GM19238 (cell line): ENCODE data around the gene KLF3.

Source experiments
- DNase-seq: peaks from one replicate; pipeline ENCODE4 v3.0.0; 2011; ENCODE audit warnings: low spot score; ENCODE audit not compliant: insufficient read length

Gene KLF3

GRCh38 chr4:38694330-38694729, 30.3 kb downstream of the KLF3 start:
- no peak for DNase-seq

GRCh38 chr4:38695809-38696208, 31.8 kb downstream of the KLF3 start:
- no peak for DNase-seq

- DNase-seq = no peak
Measured at GRCh38 chr4:38696697-38697096, 32.7 kb downstream of the KLF3 start.

GRCh38 chr4:38698176-38698575, 34.2 kb downstream of the KLF3 start:
- no peak for DNase-seq

- no peak for DNase-seq
Measured at GRCh38 chr4:38699112-38699511, 35.1 kb downstream of the KLF3 start.

GRCh38 chr4:38703635-38704034, 39.6 kb downstream of the KLF3 start:
- no peak for DNase-seq

- DNase-seq = no peak
Measured at GRCh38 chr4:38704622-38705154, 40.7 kb downstream of the KLF3 start.

GRCh38 chr4:38706301-38706700, 42.3 kb downstream of the KLF3 start:
- DNase-seq = no peak

- DNase-seq = no peak
Measured at GRCh38 chr4:38710053-38710452, 46.1 kb downstream of the KLF3 start.

- no peak for DNase-seq
Measured at GRCh38 chr4:38711066-38711465, 47.1 kb downstream of the KLF3 start.

GRCh38 chr4:38715050-38715449, 51.1 kb downstream of the KLF3 start:
- no peak for DNase-seq

GRCh38 chr4:38716256-38716655, 52.3 kb downstream of the KLF3 start:
- DNase-seq = no peak

- DNase-seq = no peak
Measured at GRCh38 chr4:38717604-38718003, 53.6 kb downstream of the KLF3 start.

GRCh38 chr4:38723114-38723513, 59.1 kb downstream of the KLF3 start:
- no peak for DNase-seq

GRCh38 chr4:38723726-38724474, 59.9 kb downstream of the KLF3 start:
- DNase-seq = no peak

GRCh38 chr4:38724475-38724808, 60.4 kb downstream of the KLF3 start:
- no peak for DNase-seq

- no peak for DNase-seq
Measured at GRCh38 chr4:38728631-38729141, 64.7 kb downstream of the KLF3 start.

GRCh38 chr4:38730493-38730829, 66.5 kb downstream of the KLF3 start:
- DNase-seq = no peak

GRCh38 chr4:38730830-38731646, 67.0 kb downstream of the KLF3 start:
- peak; percentile 38 for DNase-seq

- no peak for DNase-seq
Measured at GRCh38 chr4:38733663-38734062, 69.7 kb downstream of the KLF3 start.

GRCh38 chr4:38734446-38734845, 70.4 kb downstream of the KLF3 start:
- DNase-seq = no peak

- no peak for DNase-seq
Measured at GRCh38 chr4:38734911-38735310, 70.9 kb downstream of the KLF3 start.

GRCh38 chr4:38735870-38736269, 71.9 kb downstream of the KLF3 start:
- no peak for DNase-seq
